Measurements from ENCODE around the gene CARD19. TPM values are rescaled to one million over a fixed set of nuclear protein-coding genes. Genes with fewer than 3 reads are reported as not detected.

The CARD19 gene
- total and polyA plus RNA-seq, 2 experiments from 2014 or later = 36.8 to 48.3 TPM

DNA sequence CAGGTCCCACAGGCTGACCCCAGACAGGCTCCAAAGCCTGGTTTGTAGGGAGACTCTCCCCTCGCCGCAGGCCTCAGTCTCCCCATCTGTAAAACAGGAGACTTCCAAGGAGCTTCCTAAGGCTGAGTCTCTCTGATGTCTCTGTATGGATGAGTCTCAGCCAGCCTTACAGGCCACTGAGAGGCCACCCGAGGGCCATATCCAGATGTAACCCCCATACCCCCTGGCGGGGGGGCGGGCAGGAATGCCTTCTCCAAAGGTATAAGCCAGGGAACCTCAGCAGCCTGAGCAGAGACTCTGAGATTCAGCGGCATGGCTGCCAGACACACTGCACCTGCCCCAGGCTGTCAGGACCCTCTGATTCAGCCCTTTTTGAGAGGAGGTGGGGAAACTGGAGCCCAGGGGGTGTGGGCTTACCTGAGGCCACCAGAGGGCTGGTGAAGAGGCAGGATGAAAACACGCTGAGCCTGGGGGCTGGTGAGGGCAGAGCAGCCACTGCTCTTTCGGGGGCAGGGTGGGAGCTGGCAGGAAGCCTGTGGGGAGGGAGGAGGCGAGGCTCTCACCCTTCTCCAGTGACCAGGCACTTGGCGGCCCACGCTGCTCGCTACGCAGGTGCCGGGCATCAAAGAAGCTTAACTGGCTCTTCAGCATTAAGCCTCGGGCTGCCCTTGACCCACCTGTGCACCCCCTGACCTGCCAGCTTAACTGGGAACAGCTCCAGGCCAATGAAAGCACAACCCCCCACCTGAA is 43.1 kb upstream of the CARD19 start:
- Mint-ChIP-seq H3K4me1 (peaks cover 21% of the 10 kb centered on the region), H3K4me3 (no peak overlapping the region), H3K36me3 (ENCODE audit: low read depth) (no peaks in the 10 kb centered on the region), H3K9me3 (no peaks in the 10 kb centered on the region), H3K27ac (no peak overlapping the region), H3K27me3 (ENCODE audit: insufficient read depth, low read depth, poor library complexity) (peaks cover 12% of the 10 kb centered on the region)
- Histone ChIP-seq H3K27ac (ENCODE audit: low read depth) (no peak overlapping the region), H3K27me3 (ENCODE audit: insufficient read depth) (no peaks in the 10 kb centered on the region), H3K9me2 (ENCODE audit: insufficient read depth) (no peaks in the 10 kb centered on the region), H3K36me3 (ENCODE audit: insufficient read depth) (no peaks in the 10 kb centered on the region), H3K4me3 (no peak overlapping the region), H3K4me1 (ENCODE audit: insufficient read depth) (peaks cover 20% of the 10 kb centered on the region), H3F3A (replicated peaks; ENCODE audit: low read depth) (no peaks in the 10 kb centered on the region), H2AFZ (peak overlapping the region; percentile 93), H4K20me1 (replicated peaks; ENCODE audit: insufficient read depth) (no peaks in the 10 kb centered on the region), H3K4me2 (peak overlapping the region; percentile 41; the same call in 1 of the 2 replicates), H3K79me2 (replicated peaks; ENCODE audit: insufficient read depth) (no peaks in the 10 kb centered on the region)
- TF ChIP-seq EZH2phosphoT487 (IDR thresholded peaks at IDR 0.05; ENCODE audit: unreplicated experiment) (no peak), ZNF331 (CRISPR knock-in tag; IDR thresholded peaks at IDR 0.05; ENCODE audit: low read depth) (no peak), CTCF (conservative IDR thresholded peaks at IDR 0.05; ENCODE audit: low read depth in 2 of 2) (peak in 1 of 2 experiments; percentile 26; a peak in 1 of 4 replicates)
- ATAC-seq (peak; percentile 60), DNase-seq (ENCODE audit: low spot score) (peak; percentile 74)

- Histone ChIP-seq H3F3A (replicated peaks; ENCODE audit: low read depth) (no peaks in the 10 kb centered on the region), H3K27me3 (ENCODE audit: insufficient read depth) (no peaks in the 10 kb centered on the region), H3K27ac (ENCODE audit: low read depth) (no peak overlapping the region), H3K36me3 (ENCODE audit: insufficient read depth) (no peaks in the 10 kb centered on the region), H3K4me3 (no peak overlapping the region), H2AFZ (peak overlapping the region; percentile 93; the same call in 1 of the 2 replicates), H3K79me2 (replicated peaks; ENCODE audit: insufficient read depth) (no peaks in the 10 kb centered on the region), H3K4me1 (ENCODE audit: insufficient read depth) (peaks cover 23% of the 10 kb centered on the region), H3K9me2 (ENCODE audit: insufficient read depth) (no peaks in the 10 kb centered on the region), H4K20me1 (replicated peaks; ENCODE audit: insufficient read depth) (no peaks in the 10 kb centered on the region), H3K4me2 (peak overlapping the region; percentile 41; the same call in 1 of the 2 replicates)
- Mint-ChIP-seq H3K9me3 (no peaks in the 10 kb centered on the region), H3K4me1 (peaks cover 24% of the 10 kb centered on the region), H3K27me3 (ENCODE audit: insufficient read depth, low read depth, poor library complexity) (peaks cover 12% of the 10 kb centered on the region), H3K4me3 (no peak overlapping the region), H3K36me3 (ENCODE audit: low read depth) (no peaks in the 10 kb centered on the region), H3K27ac (no peak overlapping the region)
- ATAC-seq = no peak
- DNase-seq (ENCODE audit: low spot score) = no peak
- no peak for TF ChIP-seq CTCF (conservative IDR thresholded peaks at IDR 0.05; ENCODE audit: low read depth in 2 of 2)
- no peak for TF ChIP-seq JUNB (IDR thresholded peaks at IDR 0.05; ENCODE audit: unreplicated experiment)
- TF ChIP-seq ETS1 (IDR thresholded peaks at IDR 0.05) = no peak
- no peak for TF ChIP-seq STAT1 (IDR thresholded peaks at IDR 0.05; ENCODE audit: unreplicated experiment)
- no peak for TF ChIP-seq NANOG (IDR thresholded peaks at IDR 0.05; ENCODE audit: borderline replicate concordance)
- TF ChIP-seq POLR2AphosphoS5 (IDR thresholded peaks at IDR 0.05; ENCODE audit: low read depth) = no peak
- no peak for TF ChIP-seq REST (IDR thresholded peaks at IDR 0.05; ENCODE audit: unreplicated experiment)
- no peak for TF ChIP-seq ZNF114 (CRISPR knock-in tag; IDR thresholded peaks at IDR 0.05)
- TF ChIP-seq ZNF331 (CRISPR knock-in tag; IDR thresholded peaks at IDR 0.05; ENCODE audit: low read depth) = no peak
- TF ChIP-seq EZH2phosphoT487 (IDR thresholded peaks at IDR 0.05; ENCODE audit: unreplicated experiment) = no peak
- TF ChIP-seq CREB1 (CRISPR knock-in tag; IDR thresholded peaks at IDR 0.05; ENCODE audit: low read depth) = no peak
These were observed 42.2 kb upstream of the CARD19 start for GRCh38 chr9:93053781-93054331.
